HepG2 (cell line): Measurements from ENCODE around the gene BORCS5. TPM values are rescaled to one million over a fixed set of nuclear protein-coding genes. Genes with fewer than 3 reads are reported as not detected.

Experiments
- ATF4 ChIP-seq, 2 experiments: fragments of 450-650 bp in 1 of 2; sonication (generic) in 1 of 2; formaldehyde crosslinking; IDR thresholded peaks; 2 replicates each; pipeline versions ENCODE4 v1.5.0 to v1.8.0; 2020 to 2022; ENCODE audit warnings: mild to moderate bottlenecking in 1 of 2, missing genetic modification reagents in 1 of 2
- BCL3 ChIP-seq: sonication (generic); formaldehyde crosslinking; IDR thresholded peaks from 2 replicates; pipeline ENCODE4 v1.5.1; 2020; ENCODE audit warnings: mild to moderate bottlenecking, missing genetic modification reagents, moderate library complexity
- CBX1 ChIP-seq: IDR thresholded peaks from one replicate; pipeline ENCODE4 v1.6.1; 2016; ENCODE audit warnings: antibody characterized with exemption, low read depth
- CHD4 ChIP-seq: fragments of 200-600 bp; sonication (generic); IDR thresholded peaks from 2 replicates; pipeline ENCODE4 v1.7.0; 2017; ENCODE audit warnings: mild to moderate bottlenecking, low read length, borderline replicate concordance
- DDIT3 ChIP-seq: sonication (generic); formaldehyde crosslinking; IDR thresholded peaks from 2 replicates; pipeline ENCODE4 v1.4.0; 2020; ENCODE audit warnings: mild to moderate bottlenecking, missing genetic modification reagents
- EP300 ChIP-seq, 3 experiments: sonication (generic) in 1 of 3; formaldehyde crosslinking in 1 of 3; IDR thresholded peaks; 2 replicates each; pipeline versions ENCODE4 v1.5.1 to v1.6.1; 2011 to 2020; ENCODE audit warnings: low read depth in 2 of 3, low read length in 2 of 3, borderline replicate concordance in 1 of 3, improper control_type of control experiment in 1 of 3, mild to moderate bottlenecking in 1 of 3, missing genetic modification reagents in 1 of 3, moderate library complexity in 1 of 3
- KLF15 ChIP-seq: sonication (generic); formaldehyde crosslinking; IDR thresholded peaks from 2 replicates; pipeline ENCODE4 v1.8.1; 2023; ENCODE audit warnings: borderline replicate concordance, mild to moderate bottlenecking, inconsistent platforms, missing genetic modification reagents, mixed read lengths
- KLF9 ChIP-seq: IDR thresholded peaks from 2 replicates; pipeline ENCODE4 v1.6.1; 2016; ENCODE audit warnings: low read depth
- LBX2 ChIP-seq: sonication (generic); formaldehyde crosslinking; IDR thresholded peaks from 2 replicates; pipeline ENCODE4 v1.5.0; 2020; ENCODE audit warnings: missing genetic modification reagents, mild to moderate bottlenecking, borderline replicate concordance
- MTA1 ChIP-seq: sonication (generic); formaldehyde crosslinking; IDR thresholded peaks from 2 replicates; pipeline ENCODE4 v1.4.0; 2020; ENCODE audit warnings: missing genetic modification reagents, mild to moderate bottlenecking, borderline replicate concordance
- NAIF1 ChIP-seq: sonication (generic); formaldehyde crosslinking; IDR thresholded peaks from 2 replicates; pipeline ENCODE4 v1.5.0; 2020; ENCODE audit warnings: mild to moderate bottlenecking, missing genetic modification reagents, borderline replicate concordance
- NCOA2 ChIP-seq: sonication (generic); formaldehyde crosslinking; IDR thresholded peaks from 2 replicates; pipeline ENCODE4 v1.8.0; 2022; ENCODE audit warnings: inconsistent platforms
- PAF1 ChIP-seq: IDR thresholded peaks from 2 replicates; pipeline ENCODE4 v1.6.1; 2016; ENCODE audit warnings: missing genetic modification reagents, missing compliant biosample characterization
- RARG ChIP-seq: sonication (generic); formaldehyde crosslinking; IDR thresholded peaks from 2 replicates; pipeline ENCODE4 v1.4.0; 2020; ENCODE audit warnings: low read depth, mild to moderate bottlenecking, missing genetic modification reagents
- SP5 ChIP-seq: IDR thresholded peaks from 2 replicates; pipeline ENCODE4 v1.6.1; 2016; ENCODE audit warnings: low read depth, borderline replicate concordance
- ZBTB14 ChIP-seq: sonication (generic); formaldehyde crosslinking; IDR thresholded peaks from 2 replicates; pipeline ENCODE4 v1.4.0; 2020; ENCODE audit warnings: missing genetic modification reagents
- ZC3H13 ChIP-seq: sonication (generic); formaldehyde crosslinking; IDR thresholded peaks from 2 replicates; pipeline ENCODE4 v1.8.1; 2023; ENCODE audit warnings: mild to moderate bottlenecking, missing genetic modification reagents, moderate library complexity
- ZFP82 ChIP-seq: sonication (generic); formaldehyde crosslinking; IDR thresholded peaks from 2 replicates; pipeline ENCODE4 v1.5.1; 2020; ENCODE audit warnings: mild to moderate bottlenecking, missing genetic modification reagents, borderline replicate concordance
- ZNF576 ChIP-seq: sonication (generic); formaldehyde crosslinking; IDR thresholded peaks from 2 replicates; pipeline ENCODE4 v1.4.0; 2020; ENCODE audit warnings: mild to moderate bottlenecking, missing genetic modification reagents
- ZNF816 ChIP-seq: sonication (generic); formaldehyde crosslinking; IDR thresholded peaks from 2 replicates; pipeline ENCODE4 v1.8.0; 2022; ENCODE audit warnings: missing genetic modification reagents, mild to moderate bottlenecking, borderline replicate concordance
- polyA plus RNA-seq, 8 experiments: library from polyadenylated mRNA; depleted of rRNA in 3 of 8; stranded (reverse) in 7 of 8; unstranded in 1 of 8; fragments of >200 nt; fragmentation: Illumina TruSeq in 4 of 8; extraction: Trizol in 4 of 8; gene quantifications; 2 replicates each; pipeline versions ENCODE4 v1.2.1 to v1.2.3, GENCODE V29; 2011 to 2016; ENCODE audit warnings: low read depth in 4 of 8, missing spikeins in 1 of 8, mixed read lengths in 1 of 8; ENCODE audit not compliant: insufficient read depth in 1 of 8
- total RNA-seq, 5 experiments: library from RNA; depleted of rRNA; stranded (reverse); fragments of >200 nt; fragmentation: Illumina TruSeq; extraction: Trizol; gene quantifications; 2 replicates each; pipeline ENCODE4 v1.2.3, GENCODE V29; 2016; ENCODE audit warnings: low read depth in 1 of 5

Gene BORCS5
- total and polyA plus RNA-seq, 2 of the 13 experiments (the other 11 are each of a cell fraction or from before 2014, with no cell fraction given) = 3.9 to 4.7 TPM

GRCh38 chr12:12327802-12328201 is 29.1 kb upstream of the BORCS5 start (continued):
- TF ChIP-seq ZFP82 (CRISPR knock-in tag) (no peak), EP300 (IDR thresholded peaks at IDR 0.05; ENCODE audit: low read depth in 2 of 2, low read length in 2 of 2) (no peak), EP300 (CRISPR knock-in tag; IDR thresholded peaks at IDR 0.05; ENCODE audit: borderline replicate concordance) (no peak), CHD4 (no peak), LBX2 (CRISPR knock-in tag) (no peak), ZNF816 (no peak), BCL3 (no peak), ZBTB14 (CRISPR knock-in tag) (no peak), NAIF1 (CRISPR knock-in tag) (no peak), KLF9 (CRISPR knock-in tag) (no peak), CBX1 (no peak), KLF15 (no peak), PAF1 (CRISPR knock-in tag) (no peak), SP5 (CRISPR knock-in tag) (no peak), ATF4 (CRISPR knock-in tag; IDR thresholded peaks at IDR 0.05) (no peak), RARG (no peak), DDIT3 (CRISPR knock-in tag) (no peak), NCOA2 (CRISPR knock-in tag) (0 out of 2 replicates have a peak, but pooled peaks have one; percentile 18), MTA1 (CRISPR knock-in tag) (no peak), ZNF576 (CRISPR knock-in tag) (no peak), ZC3H13 (CRISPR knock-in tag) (no peak)
